DOHH2 (cell line): ENCODE data around the gene MAPK8IP2.

ENCODE experiments used
- H3F3A ChIP-seq: fragments of 200-600 bp; sonication (generic), shearing (Covaris generic); 2 replicates; pipeline ENCODE4 v1.6.0; 2016; ENCODE audit warnings: antibody characterized with exemption, mild to moderate bottlenecking; ENCODE audit not compliant: control insufficient read depth, insufficient read depth
- H3K27ac ChIP-seq: fragments of 200-600 bp; sonication (generic); 2 replicates; pipeline ENCODE4 v1.5.1; 2014; ENCODE audit warnings: low read depth, mild to moderate bottlenecking, low read length, moderate library complexity
- H3K27me3 ChIP-seq: fragments of 200-600 bp; sonication (generic); 2 replicates; pipeline ENCODE4 v1.6.1; 2014; ENCODE audit warnings: mild to moderate bottlenecking, low read length, mixed read lengths; ENCODE audit not compliant: control insufficient read depth
- H3K36me3 ChIP-seq: fragments of 200-600 bp; sonication (generic); 2 replicates; pipeline ENCODE4 v1.6.1; 2014; ENCODE audit warnings: mild to moderate bottlenecking, low read length, moderate library complexity, mixed read lengths; ENCODE audit not compliant: control insufficient read depth
- H3K4me1 ChIP-seq: fragments of 200-600 bp; sonication (generic); 2 replicates; pipeline ENCODE4 v1.6.1; 2014; ENCODE audit warnings: mild to moderate bottlenecking, low read length, mixed read lengths; ENCODE audit not compliant: control insufficient read depth
- H3K4me2 ChIP-seq: fragments of 200-600 bp; sonication (generic); 2 replicates; pipeline ENCODE4 v1.6.0; 2014; ENCODE audit warnings: mild to moderate bottlenecking, low read length, moderate library complexity
- H3K4me3 ChIP-seq: fragments of 200-600 bp; sonication (generic); 2 replicates; pipeline ENCODE4 v1.5.1; 2014; ENCODE audit warnings: mild to moderate bottlenecking, low read length, mixed read lengths
- H3K79me2 ChIP-seq: fragments of 200-600 bp; sonication (generic); 2 replicates; pipeline ENCODE4 v1.6.1; 2014; ENCODE audit warnings: mild to moderate bottlenecking, low read length, mixed read lengths; ENCODE audit not compliant: control insufficient read depth
- H3K9me2 ChIP-seq: fragments of 200-600 bp; sonication (generic); replicated peaks from 2 replicates; pipeline ENCODE4 v1.6.1; 2014; ENCODE audit warnings: mild to moderate bottlenecking, low read length, mixed read lengths; ENCODE audit not compliant: control insufficient read depth
- H3K9me3 ChIP-seq: fragments of 200-600 bp; sonication (generic); 2 replicates; pipeline ENCODE4 v1.6.1; 2014; ENCODE audit warnings: antibody characterized with exemption, low read length, mixed read lengths; ENCODE audit not compliant: control insufficient read depth, insufficient read depth
- H4K20me1 ChIP-seq: fragments of 200-600 bp; sonication (generic); 2 replicates; pipeline ENCODE4 v1.6.0; 2014; ENCODE audit warnings: low read depth, mild to moderate bottlenecking, antibody characterized with exemption, low read length, moderate library complexity; ENCODE audit not compliant: control insufficient read depth, insufficient read depth
- CTCF ChIP-seq: fragments of 200-600 bp; sonication (generic); IDR thresholded peaks from one replicate; pipeline ENCODE4 v1.5.1; 2014; ENCODE audit warnings: antibody characterized with exemption, mild to moderate bottlenecking, low read depth, low read length; ENCODE audit not compliant: poor library complexity, severe bottlenecking
- EZH2phosphoT487 ChIP-seq: fragments of 200-600 bp; sonication (generic); IDR thresholded peaks from 2 replicates; pipeline ENCODE4 v1.6.1; 2017; ENCODE audit warnings: borderline replicate concordance, mild to moderate bottlenecking, antibody characterized with exemption, low read length, moderate library complexity, mixed read lengths

Gene MAPK8IP2

GRCh38 chr22:50600967-50601668 lies 525 bp downstream of the MAPK8IP2 start:
- Histone ChIP-seq H3K4me1 (peaks cover 7% of the 10 kb centered on the region), H4K20me1 (no peaks in the 10 kb centered on the region), H3K79me2 (no peaks in the 10 kb centered on the region), H3K9me3 (no peaks in the 10 kb centered on the region), H3K4me3 (no peak overlapping the region), H3K4me2 (peak overlapping the region; percentile 17; the same call in 1 of the 2 replicates), H3F3A (0 out of 2 replicates have a peak, but pooled peaks cover 6% of the 10 kb centered on the region), H3K9me2 (no peaks in the 10 kb centered on the region), H3K27me3 (peaks cover 27% of the 10 kb centered on the region), H3K27ac (no peak overlapping the region), H3K36me3 (no peaks in the 10 kb centered on the region)
- TF ChIP-seq CTCF (no peak), EZH2phosphoT487 (no peak)

- 0 out of 2 replicates have a peak, but pooled peaks cover 6% of the 10 kb centered on the region for H3F3A ChIP-seq
- no peaks in the 10 kb centered on the region for H3K79me2 ChIP-seq
- H3K4me1 ChIP-seq = peaks cover 7% of the 10 kb centered on the region
- H4K20me1 ChIP-seq = no peaks in the 10 kb centered on the region
- H3K9me3 ChIP-seq = no peaks in the 10 kb centered on the region
- no peak overlapping the region for H3K4me2 ChIP-seq
- TF ChIP-seq EZH2phosphoT487 = no peak
- H3K9me2 ChIP-seq = no peaks in the 10 kb centered on the region
- peaks cover 28% of the 10 kb centered on the region for H3K27me3 ChIP-seq
- no peaks in the 10 kb centered on the region for H3K36me3 ChIP-seq
- no peak overlapping the region for H3K27ac ChIP-seq
- no peak overlapping the region for H3K4me3 ChIP-seq
These were observed 1.2 kb downstream of the MAPK8IP2 start for GRCh38 chr22:50601669-50602337.

GRCh38 chr22:50602338-50602700 lies 1.7 kb downstream of the MAPK8IP2 start:
- H3K27ac ChIP-seq = no peak overlapping the region
- H3F3A ChIP-seq = 0 out of 2 replicates have a peak, but pooled peaks cover 6% of the 10 kb centered on the region
- peaks cover 32% of the 10 kb centered on the region for H3K27me3 ChIP-seq
- H3K9me2 ChIP-seq = no peaks in the 10 kb centered on the region
- peaks cover 7% of the 10 kb centered on the region for H3K4me1 ChIP-seq
- no peak overlapping the region for H3K4me2 ChIP-seq
- no peaks in the 10 kb centered on the region for H3K9me3 ChIP-seq
- H4K20me1 ChIP-seq = no peaks in the 10 kb centered on the region
- no peaks in the 10 kb centered on the region for H3K36me3 ChIP-seq
- H3K4me3 ChIP-seq = no peak overlapping the region
- no peaks in the 10 kb centered on the region for H3K79me2 ChIP-seq
- no peak for TF ChIP-seq CTCF
- no peak for TF ChIP-seq EZH2phosphoT487
